ENCODE results near the gene OTOA. TPM values are rescaled to one million over a fixed set of nuclear protein-coding genes. Genes with fewer than 3 reads are reported as not detected.

Gene OTOA
- total and polyA plus RNA-seq, 2 of the 13 experiments (the other 11 are each of a cell fraction or from before 2014, with no cell fraction given): 0.05 to 0.15 TPM

GRCh38 chr16:21645261-21645721 is 18.5 kb upstream of the OTOA start:
- Histone ChIP-seq H3K4me1 (ENCODE audit: insufficient read depth, low read length) (peaks cover 23% of the 10 kb centered on the region), H4K20me1 (ENCODE audit: insufficient read depth, low read length) (peaks cover 7% of the 10 kb centered on the region), H3K4me2 (ENCODE audit: low read depth, low read length) (no peak overlapping the region), H2AFZ (ENCODE audit: low read length) (no peak overlapping the region), H3K27me3 (ENCODE audit: control insufficient read depth in 1 of 2, insufficient read depth in 2 of 2, low read length in 2 of 2) (no peaks in the 10 kb centered on the region), H3K4me3 (replicated peaks in 1 of 3; ENCODE audit: insufficient read depth in 1 of 3, low read depth in 2 of 3, low read length in 3 of 3) (no peak overlapping the region), H3K79me2 (ENCODE audit: insufficient read depth, low read length) (no peaks in the 10 kb centered on the region), H3K27ac (ENCODE audit: extremely low read length, insufficient read depth, low read length) (no peak overlapping the region), H3K36me3 (replicated peaks in 1 of 2; ENCODE audit: control insufficient read depth in 1 of 2, insufficient read depth in 2 of 2, low read length in 2 of 2) (peaks cover 4 to 9% of the 10 kb centered on the region in 2 experiments; a peak in 3 of 5 replicates), H3K9me3 (ENCODE audit: low read length) (no peaks in the 10 kb centered on the region), H3K9ac (ENCODE audit: insufficient read depth, low read depth, low read length) (no peak overlapping the region)
- 98% methylated on average over 9 of the region's 9 CpGs for WGBS (ENCODE audit: low lambda C conversion rate)
- intact Hi-C loops (cut with micrococcal nuclease; ENCODE audit: unreplicated experiment): no loop called here
- no peak for FAIRE-seq
- in situ Hi-C loops (cut with HindIII; ENCODE audit: extremely low pct_ligation_motif_present, low pct_unique_long_range_greater_than_20kb): no loop called here
- CTCF ChIA-PET (ENCODE audit: low intra/inter-chr PET ratio, low total read pairs): no interaction called here
- POLR2A ChIA-PET: no interaction called here
- BruUV-seq (replicated peaks): no TSS peak
- no peak for TF ChIP-seq ZNF614 (CRISPR knock-in tag; IDR thresholded peaks at IDR 0.05; ENCODE audit: borderline replicate concordance)
- no peak for TF ChIP-seq CREB3 (CRISPR knock-in tag; IDR thresholded peaks at IDR 0.05)
- TF ChIP-seq, protein P1, sequence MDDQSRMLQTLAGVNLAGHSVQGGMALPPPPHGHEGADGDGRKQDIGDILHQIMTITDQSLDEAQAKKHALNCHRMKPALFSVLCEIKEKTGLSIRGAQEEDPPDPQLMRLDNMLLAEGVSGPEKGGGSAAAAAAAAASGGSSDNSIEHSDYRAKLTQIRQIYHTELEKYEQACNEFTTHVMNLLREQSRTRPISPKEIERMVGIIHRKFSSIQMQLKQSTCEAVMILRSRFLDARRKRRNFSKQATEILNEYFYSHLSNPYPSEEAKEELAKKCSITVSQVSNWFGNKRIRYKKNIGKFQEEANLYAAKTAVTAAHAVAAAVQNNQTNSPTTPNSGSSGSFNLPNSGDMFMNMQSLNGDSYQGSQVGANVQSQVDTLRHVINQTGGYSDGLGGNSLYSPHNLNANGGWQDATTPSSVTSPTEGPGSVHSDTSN (CRISPR knock-in tag; IDR thresholded peaks at IDR 0.05; ENCODE audit: borderline replicate concordance): no peak
- TF ChIP-seq NFKB2 (CRISPR knock-in tag; IDR thresholded peaks at IDR 0.05; ENCODE audit: borderline replicate concordance): no peak
- no peak for TF ChIP-seq PHB2 (IDR thresholded peaks at IDR 0.05; ENCODE audit: partially characterized antibody)
- no peak for TF ChIP-seq ZSCAN21 (CRISPR knock-in tag; IDR thresholded peaks at IDR 0.05; ENCODE audit: borderline replicate concordance)
- no peak for TF ChIP-seq CERS6 (CRISPR knock-in tag; IDR thresholded peaks at IDR 0.05)
- TF ChIP-seq ZNF17 (CRISPR knock-in tag; IDR thresholded peaks at IDR 0.05): no peak
- no peak for TF ChIP-seq TAF15 (IDR thresholded peaks at IDR 0.05; ENCODE audit: low read depth, low read length, poor library complexity, severe bottlenecking)
- no peak for TF ChIP-seq ZNF329 (CRISPR knock-in tag; IDR thresholded peaks at IDR 0.05; ENCODE audit: low read depth)
- TF ChIP-seq MIER2 (CRISPR knock-in tag; IDR thresholded peaks at IDR 0.05): no peak
- ATAC-seq: no peak
- DNase-seq (ENCODE audit: low spot score): no peak
